Choroid plexus epithelial cell (primary cell): ENCODE data around the gene RAVER2.
"Not testable (repeated sequence)": the region's sequence is repeated elsewhere in the genome, so short reads cannot be mapped to it uniquely, and the experiment has no call there.

ENCODE experiments used
- DNase-seq: peaks from one replicate; pipeline ENCODE4 v3.0.0-alpha.2; 2010; ENCODE audit warnings: low read depth
- H3K4me3 ChIP-seq: 2 replicates; pipeline ENCODE4 v1.5.1; 2011; ENCODE audit warnings: low read depth, mild to moderate bottlenecking, control low read depth, low read length, moderate library complexity
- TF ChIP-seq, protein P1 (sequence below): conservative IDR thresholded peaks from 2 replicates; pipeline ENCODE4 v1.5.1; 2011; ENCODE audit warnings: low read depth, mild to moderate bottlenecking, control low read depth, inconsistent platforms, low read length, moderate library complexity

The RAVER2 gene

GRCh38 chr1:64809309-64809708 is 64.4 kb downstream of the RAVER2 start:
- TF ChIP-seq, protein P1, sequence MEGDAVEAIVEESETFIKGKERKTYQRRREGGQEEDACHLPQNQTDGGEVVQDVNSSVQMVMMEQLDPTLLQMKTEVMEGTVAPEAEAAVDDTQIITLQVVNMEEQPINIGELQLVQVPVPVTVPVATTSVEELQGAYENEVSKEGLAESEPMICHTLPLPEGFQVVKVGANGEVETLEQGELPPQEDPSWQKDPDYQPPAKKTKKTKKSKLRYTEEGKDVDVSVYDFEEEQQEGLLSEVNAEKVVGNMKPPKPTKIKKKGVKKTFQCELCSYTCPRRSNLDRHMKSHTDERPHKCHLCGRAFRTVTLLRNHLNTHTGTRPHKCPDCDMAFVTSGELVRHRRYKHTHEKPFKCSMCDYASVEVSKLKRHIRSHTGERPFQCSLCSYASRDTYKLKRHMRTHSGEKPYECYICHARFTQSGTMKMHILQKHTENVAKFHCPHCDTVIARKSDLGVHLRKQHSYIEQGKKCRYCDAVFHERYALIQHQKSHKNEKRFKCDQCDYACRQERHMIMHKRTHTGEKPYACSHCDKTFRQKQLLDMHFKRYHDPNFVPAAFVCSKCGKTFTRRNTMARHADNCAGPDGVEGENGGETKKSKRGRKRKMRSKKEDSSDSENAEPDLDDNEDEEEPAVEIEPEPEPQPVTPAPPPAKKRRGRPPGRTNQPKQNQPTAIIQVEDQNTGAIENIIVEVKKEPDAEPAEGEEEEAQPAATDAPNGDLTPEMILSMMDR = no peak
- no peak overlapping the region for H3K4me3 ChIP-seq

DNA sequence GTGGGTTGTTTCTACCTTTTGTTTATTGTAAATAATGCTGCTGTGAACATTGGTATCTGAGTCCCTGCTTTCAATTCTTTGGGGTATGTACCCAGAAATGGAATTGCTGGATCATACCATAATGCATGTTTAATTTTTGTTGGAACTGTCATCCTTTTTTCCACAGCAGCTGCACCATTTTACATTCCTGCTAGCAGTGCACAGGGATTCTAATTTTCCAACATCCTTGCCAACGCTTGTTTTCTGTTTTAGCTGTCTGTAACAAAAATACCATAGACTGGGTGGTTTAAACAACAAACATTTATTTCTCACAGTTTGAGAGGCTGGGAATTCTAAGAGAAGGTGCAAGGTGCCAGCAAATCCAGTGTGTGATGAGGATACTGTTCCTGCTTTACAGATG is 65.1 kb downstream of the RAVER2 start:
- TF ChIP-seq, protein P1 = no peak
- no peak overlapping the region for H3K4me3 ChIP-seq
- no peak for DNase-seq

More at GRCh38 chr1:64809309-64809708, 64.4 kb downstream of the RAVER2 start:
- no peak for DNase-seq

- no peak overlapping the region for H3K4me3 ChIP-seq
- TF ChIP-seq, protein P1 = no peak
- no peak for DNase-seq
These were observed 66.3 kb downstream of the RAVER2 start for GRCh38 chr1:64811131-64811530.

GRCh38 chr1:64814427-64814826 is 69.6 kb downstream of the RAVER2 start:
- no peak overlapping the region for H3K4me3 ChIP-seq
- DNase-seq = no peak
- TF ChIP-seq, protein P1 = no peak

GRCh38 chr1:64817364-64817763 is 72.5 kb downstream of the RAVER2 start:
- not testable (repeated sequence) for DNase-seq, H3K4me3 ChIP-seq

DNA sequence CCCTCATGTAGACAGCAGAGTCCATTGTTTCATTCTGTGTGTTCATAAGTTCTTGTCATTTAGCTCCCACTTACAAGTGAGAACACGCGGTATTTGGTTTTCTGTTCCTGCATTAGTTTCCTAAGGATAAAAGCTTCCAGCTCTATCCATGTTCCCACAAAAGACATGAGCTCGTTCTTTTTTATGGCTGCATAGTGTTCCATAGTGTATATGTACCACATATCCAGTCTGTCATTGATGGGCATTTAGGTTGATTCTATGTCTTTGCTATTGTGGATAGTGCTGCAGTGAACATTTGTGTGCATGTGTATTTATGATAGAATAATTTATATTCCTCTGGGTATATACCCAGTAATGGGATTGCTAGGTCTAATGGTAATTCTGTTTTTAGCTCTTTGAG is 75.7 kb downstream of the RAVER2 start:
- DNase-seq, H3K4me3 ChIP-seq: not testable (repeated sequence)

DNA sequence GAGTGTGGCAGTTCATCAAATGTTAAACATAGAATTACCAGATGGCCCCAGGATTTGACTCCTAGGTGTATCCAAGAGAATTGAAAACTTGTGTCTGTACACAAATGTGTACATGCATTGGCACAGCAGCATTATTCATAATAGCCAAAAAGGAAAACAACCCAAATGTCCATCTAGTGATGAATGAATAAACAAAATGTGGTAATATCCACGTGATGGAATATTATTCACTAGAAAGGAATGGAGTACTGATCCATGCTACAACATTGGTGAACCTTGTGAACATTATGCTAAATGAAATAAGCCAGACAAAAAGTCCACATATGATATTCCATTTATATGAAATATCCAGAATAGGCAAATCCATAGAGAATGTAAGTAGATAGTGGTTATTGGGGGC is 77.7 kb downstream of the RAVER2 start:
- H3K4me3 ChIP-seq = no peak overlapping the region
- peak; percentile 51 for DNase-seq
- TF ChIP-seq, protein P1 = no peak

- TF ChIP-seq, protein P1 = peak; percentile 74
- DNase-seq = peak; percentile 91
- no peak overlapping the region for H3K4me3 ChIP-seq
These were observed 79.0 kb downstream of the RAVER2 start for GRCh38 chr1:64823691-64824476.
